ENCODE results near the gene PROSER1.

- TF ChIP-seq, protein P1, sequence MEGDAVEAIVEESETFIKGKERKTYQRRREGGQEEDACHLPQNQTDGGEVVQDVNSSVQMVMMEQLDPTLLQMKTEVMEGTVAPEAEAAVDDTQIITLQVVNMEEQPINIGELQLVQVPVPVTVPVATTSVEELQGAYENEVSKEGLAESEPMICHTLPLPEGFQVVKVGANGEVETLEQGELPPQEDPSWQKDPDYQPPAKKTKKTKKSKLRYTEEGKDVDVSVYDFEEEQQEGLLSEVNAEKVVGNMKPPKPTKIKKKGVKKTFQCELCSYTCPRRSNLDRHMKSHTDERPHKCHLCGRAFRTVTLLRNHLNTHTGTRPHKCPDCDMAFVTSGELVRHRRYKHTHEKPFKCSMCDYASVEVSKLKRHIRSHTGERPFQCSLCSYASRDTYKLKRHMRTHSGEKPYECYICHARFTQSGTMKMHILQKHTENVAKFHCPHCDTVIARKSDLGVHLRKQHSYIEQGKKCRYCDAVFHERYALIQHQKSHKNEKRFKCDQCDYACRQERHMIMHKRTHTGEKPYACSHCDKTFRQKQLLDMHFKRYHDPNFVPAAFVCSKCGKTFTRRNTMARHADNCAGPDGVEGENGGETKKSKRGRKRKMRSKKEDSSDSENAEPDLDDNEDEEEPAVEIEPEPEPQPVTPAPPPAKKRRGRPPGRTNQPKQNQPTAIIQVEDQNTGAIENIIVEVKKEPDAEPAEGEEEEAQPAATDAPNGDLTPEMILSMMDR (IDR thresholded peaks at IDR 0.05 in 8 of 11, conservative IDR thresholded peaks at IDR 0.05 in 3 of 11), result no peak
- no peak for TF ChIP-seq POLR2A (IDR thresholded peaks at IDR 0.05)
- TF ChIP-seq POLR2AphosphoS5 (IDR thresholded peaks at IDR 0.05), result no peak
Measured at GRCh38 chr13:39036212-39036611, 1.7 kb downstream of the PROSER1 start.

Measured in spleen (tissue), 7 donors.